Body of pancreas (tissue), 4 donors: Measurements from ENCODE around the gene TBX1.

ENCODE experiments used
- POLR2A ChIP-seq, 3 donors: fragments of 450-650 bp; IDR thresholded peaks; one replicate each; pipeline ENCODE4 v1.6.1; 2016; ENCODE audit warnings: antibody characterized with exemption in 3 of 3, mild to moderate bottlenecking in 2 of 3
- TF ChIP-seq, protein P1 (sequence below), 7 experiments: fragments of 450-650 bp in 4 of 7; fragments of 200-600 bp in 3 of 7; sonication (generic) in 3 of 7; IDR thresholded peaks; one replicate each; pipeline ENCODE4 v1.5.1; 2016 to 2019; ENCODE audit warnings: antibody characterized with exemption in 7 of 7

GRCh38 chr22:19716041-19716828 lies 44.3 kb upstream of the TBX1 start:
- no peak for TF ChIP-seq POLR2A (IDR thresholded peaks at IDR 0.05)
- TF ChIP-seq, protein P1, sequence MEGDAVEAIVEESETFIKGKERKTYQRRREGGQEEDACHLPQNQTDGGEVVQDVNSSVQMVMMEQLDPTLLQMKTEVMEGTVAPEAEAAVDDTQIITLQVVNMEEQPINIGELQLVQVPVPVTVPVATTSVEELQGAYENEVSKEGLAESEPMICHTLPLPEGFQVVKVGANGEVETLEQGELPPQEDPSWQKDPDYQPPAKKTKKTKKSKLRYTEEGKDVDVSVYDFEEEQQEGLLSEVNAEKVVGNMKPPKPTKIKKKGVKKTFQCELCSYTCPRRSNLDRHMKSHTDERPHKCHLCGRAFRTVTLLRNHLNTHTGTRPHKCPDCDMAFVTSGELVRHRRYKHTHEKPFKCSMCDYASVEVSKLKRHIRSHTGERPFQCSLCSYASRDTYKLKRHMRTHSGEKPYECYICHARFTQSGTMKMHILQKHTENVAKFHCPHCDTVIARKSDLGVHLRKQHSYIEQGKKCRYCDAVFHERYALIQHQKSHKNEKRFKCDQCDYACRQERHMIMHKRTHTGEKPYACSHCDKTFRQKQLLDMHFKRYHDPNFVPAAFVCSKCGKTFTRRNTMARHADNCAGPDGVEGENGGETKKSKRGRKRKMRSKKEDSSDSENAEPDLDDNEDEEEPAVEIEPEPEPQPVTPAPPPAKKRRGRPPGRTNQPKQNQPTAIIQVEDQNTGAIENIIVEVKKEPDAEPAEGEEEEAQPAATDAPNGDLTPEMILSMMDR (IDR thresholded peaks at IDR 0.05) = no peak
